ENCODE data around the gene FNBP1.
"Not testable (repeated sequence)": the region's sequence is repeated elsewhere in the genome, so short reads cannot be mapped to it uniquely, and the experiment has no call there.

FNBP1 gene

DNA sequence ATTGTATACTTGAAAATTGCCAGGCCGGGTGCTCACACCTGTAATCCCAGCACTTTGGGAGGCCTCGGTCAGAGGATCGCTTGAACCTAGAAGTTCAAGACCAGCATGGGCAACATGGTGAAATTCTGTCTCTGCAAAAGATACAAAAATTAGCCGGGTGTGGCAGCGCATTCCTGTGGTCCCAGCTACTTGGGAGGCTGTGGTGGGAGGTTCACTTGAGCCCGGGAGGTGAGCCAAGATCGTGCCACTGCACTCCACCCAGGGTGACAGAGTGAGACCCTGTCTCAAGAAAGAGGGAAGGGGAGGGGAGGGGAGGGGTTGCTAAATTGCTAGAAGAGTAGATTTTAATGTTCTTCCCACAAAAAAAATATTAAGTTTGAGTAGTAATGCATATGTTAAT is 53.2 kb downstream of the FNBP1 start:
- no peak for DNase-seq

DNA sequence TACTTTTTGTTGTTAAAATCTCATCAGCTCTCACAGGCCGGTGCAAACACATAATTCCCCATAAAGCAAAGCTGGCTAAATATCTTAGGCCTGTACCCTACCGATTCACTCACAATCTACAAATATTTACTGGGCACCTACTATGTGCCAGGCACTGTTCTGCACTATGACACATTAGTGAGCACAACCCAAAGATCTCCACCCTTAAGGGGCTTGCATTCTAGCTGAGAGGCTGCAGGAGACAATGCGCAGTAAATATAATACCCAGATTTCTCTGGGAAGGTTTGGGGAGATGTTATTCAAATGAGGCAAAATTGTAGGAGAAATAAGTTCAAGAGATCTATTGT is 53.7 kb downstream of the FNBP1 start:
- DNase-seq: no peak

DNA sequence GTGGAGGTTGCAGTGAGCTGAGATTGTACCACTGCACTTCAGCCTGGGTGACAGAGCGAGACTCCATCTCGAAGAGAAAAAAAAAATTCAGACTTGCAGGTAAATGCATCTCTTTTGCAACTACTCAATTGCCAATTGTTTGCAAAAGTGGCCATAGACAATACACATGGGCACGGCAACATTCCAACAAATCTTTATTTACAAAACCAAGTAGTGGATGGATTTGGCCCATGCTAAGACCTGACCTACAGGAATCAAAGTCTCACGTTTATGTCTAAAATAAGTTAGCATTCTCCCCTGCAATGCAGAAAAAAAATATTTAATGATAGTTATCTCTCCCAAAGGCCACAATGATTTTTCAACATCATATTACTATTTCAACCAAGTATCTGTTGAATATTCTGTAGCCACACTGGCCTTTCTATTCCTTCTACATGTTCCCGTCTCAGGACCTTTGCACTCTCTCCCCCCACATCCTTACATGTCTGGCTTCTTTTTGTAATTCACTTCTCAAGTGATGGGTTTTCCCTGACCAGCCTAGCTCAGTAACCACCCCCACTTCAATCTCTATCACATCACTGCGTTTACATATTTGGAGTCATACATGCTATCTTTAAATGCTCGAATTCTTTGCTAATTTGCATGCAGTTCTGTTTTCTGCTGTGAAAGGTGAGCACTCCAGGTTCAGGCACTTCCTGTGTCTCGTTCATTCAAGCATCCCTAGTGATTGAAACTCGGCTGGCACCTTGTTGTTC is 54.2 kb downstream of the FNBP1 start:
- DNase-seq: no peak

DNA sequence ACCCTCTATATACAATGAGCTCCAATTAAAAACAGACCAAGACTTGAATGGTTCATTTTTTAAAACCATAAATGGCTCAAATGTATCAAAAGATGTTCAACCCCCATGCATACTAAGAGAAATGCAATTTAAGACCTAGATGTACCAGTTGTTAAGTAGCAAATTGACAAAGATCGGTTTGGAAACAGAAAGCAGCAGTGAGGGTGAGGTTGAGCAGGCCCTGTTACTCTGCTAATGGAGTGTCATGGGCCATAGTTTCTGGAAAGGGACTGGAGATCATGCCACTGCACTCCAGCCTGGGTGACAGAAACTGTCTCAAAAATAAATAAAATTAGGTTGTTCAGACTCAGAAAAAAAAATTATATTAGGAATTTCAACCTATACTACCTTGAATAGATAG is 55.0 kb downstream of the FNBP1 start:
- no peak for DNase-seq

DNA sequence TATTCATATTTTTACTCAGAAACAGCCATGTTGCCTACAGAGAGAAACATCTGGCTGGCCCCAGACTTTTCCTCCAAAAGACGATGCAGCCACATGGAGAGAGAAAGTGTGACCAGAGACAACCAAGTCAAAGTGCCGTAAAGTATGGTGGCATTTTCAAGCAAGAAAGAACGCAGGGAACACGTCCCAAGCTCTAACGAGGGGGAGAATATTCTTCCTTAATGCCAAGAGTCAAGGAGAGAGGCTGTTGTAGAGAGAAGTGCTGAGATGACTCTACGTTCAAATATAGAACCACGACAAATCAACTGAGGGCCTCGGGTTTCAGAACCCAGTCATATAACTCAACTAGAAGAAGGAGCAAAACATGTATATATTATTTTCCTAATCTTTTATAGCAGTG is 55.9 kb downstream of the FNBP1 start:
- peak; percentile 34 for DNase-seq

DNA sequence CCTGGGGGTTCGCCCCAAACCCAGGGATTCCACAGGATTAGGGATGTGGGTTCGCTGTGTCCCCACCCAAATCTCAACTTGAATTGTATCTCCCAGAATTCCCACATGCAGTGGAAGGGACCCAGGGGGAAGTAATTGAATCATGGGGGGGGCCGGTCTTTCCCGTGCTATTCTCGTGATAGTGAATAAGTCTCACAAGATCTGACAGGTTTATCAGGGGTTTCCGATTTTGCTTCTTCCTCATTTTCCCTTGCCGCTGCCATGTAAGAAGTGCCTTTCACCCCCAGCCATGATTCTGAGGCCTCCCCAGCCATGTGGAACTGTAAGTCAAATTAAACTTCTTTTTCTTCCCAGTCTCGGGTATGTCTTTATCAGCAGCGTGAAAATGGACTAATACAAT is 58.4 kb downstream of the FNBP1 start:
- not testable (repeated sequence) for DNase-seq

DNA sequence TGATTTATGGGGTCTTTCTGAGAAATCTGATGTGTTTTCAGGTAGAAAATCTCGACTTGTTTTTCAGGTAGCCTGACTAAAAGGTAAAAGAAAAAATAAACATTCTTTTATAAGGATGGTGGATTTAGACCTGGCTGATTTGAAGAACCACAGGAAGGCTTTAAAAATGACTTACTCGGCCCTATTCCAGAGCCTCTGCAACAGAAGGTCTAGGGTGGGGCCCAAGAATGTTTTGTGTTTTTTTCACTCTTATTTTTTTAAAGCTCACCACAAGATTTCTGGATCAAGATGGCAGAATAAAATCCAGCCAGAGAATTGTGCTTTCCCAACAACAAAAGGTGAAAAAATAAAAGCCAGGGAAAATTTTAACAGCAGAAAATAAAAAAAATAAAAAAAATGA is 59.1 kb downstream of the FNBP1 start:
- no peak for DNase-seq

DNA sequence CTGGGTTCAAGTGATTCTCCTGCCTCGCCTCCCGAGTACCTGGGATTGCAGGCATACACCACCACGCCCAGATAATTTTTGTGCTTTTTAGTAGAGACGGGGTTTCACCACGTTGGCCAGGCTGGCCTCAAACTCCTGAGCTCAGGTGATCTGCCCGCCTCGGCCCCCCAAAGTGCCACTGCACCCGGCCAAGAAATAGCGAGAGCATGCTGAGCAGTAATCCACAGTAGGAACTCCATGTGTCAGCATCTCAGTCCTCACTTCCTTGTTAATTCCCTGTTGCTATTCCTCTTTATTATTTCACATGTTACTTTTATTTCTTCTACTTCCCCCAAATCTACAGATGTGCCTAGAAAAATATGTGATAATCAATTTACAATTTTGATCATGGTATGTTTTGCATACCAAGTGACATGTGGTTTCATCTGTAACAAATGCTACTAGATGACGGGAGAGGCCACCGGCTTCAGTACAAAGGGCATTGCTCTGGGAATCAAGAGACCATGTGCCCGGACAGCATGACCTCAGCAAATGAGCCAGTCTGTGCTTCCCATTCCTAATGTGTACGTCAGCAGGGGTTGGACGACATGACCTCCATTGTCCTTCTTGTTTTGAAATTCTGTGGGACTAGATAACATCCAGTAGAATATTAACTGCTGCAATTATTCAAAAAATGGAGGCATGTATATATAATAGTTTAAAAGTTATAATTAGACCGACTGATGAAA is 61.6 kb downstream of the FNBP1 start:
- no peak for DNase-seq

DNA sequence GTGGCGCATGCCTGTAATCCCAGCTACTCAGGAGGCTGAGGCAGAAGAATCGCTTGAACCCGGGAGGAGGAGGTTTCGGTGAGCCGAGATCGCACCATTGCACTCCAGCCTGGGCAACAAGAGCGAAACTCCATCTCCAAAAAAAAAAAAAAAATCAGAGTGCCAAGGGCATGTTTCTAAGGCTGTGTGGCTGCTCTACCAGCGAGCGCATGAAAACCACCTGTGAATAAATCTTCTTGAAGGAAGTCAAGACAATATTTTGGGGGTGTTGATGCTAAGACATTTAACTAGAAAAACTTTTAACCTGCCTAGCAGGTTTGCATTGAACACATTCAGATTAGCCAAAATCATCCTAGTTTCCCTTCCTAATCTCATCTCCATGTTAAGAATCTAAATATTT is 62.8 kb downstream of the FNBP1 start:
- not testable (repeated sequence) for DNase-seq

DNA sequence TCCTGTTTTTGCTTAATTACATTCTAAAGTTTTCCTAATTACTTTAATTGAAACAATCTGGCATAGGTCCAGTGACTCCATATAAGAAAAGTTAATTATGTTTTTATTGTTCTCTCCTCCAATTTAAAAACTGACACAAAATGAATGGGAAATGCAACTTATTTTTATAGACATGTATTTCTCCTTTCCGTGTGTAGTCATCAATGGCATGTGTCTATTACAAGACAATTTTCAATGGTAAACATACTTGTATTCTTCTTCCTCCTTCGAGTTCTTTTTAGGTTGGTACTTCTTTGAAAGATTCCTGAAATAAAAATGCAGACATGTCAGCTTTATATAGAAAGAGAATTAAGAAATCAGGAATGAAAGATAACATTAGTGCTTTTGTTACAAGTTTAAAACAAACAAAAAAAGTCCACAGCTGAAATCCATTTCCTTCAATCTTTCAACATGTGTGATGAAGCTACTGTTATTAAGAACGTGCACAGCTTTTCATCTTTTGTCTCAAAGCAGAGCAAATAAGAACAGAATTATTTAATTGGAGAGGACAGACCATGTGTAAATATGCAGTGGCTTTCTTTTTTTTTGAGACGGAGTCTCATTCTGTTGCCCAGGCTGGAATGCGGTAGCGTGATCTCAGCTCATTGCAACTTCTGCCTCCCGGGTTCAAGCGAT is 63.8 kb downstream of the FNBP1 start:
- no peak for DNase-seq

DNA sequence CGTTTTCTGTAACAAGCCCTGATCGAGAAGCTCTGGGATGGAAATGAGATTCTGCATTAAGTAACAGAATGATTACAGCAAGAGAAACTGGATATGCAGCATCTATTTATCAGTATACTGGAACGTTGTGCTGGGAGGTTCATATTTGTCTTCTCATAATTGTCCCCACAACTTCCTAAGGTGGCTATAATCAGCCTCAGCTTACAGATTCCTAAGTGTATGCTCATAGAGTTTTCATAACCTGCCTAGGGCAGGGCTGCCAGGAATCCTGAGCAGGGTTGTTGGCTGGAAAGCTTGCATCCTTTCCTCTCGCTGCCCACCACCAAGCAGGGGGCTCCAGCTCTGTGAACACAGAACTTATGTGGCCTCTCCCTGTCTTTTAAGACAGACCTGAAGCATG is 70.2 kb downstream of the FNBP1 start:
- DNase-seq: no peak

DNA sequence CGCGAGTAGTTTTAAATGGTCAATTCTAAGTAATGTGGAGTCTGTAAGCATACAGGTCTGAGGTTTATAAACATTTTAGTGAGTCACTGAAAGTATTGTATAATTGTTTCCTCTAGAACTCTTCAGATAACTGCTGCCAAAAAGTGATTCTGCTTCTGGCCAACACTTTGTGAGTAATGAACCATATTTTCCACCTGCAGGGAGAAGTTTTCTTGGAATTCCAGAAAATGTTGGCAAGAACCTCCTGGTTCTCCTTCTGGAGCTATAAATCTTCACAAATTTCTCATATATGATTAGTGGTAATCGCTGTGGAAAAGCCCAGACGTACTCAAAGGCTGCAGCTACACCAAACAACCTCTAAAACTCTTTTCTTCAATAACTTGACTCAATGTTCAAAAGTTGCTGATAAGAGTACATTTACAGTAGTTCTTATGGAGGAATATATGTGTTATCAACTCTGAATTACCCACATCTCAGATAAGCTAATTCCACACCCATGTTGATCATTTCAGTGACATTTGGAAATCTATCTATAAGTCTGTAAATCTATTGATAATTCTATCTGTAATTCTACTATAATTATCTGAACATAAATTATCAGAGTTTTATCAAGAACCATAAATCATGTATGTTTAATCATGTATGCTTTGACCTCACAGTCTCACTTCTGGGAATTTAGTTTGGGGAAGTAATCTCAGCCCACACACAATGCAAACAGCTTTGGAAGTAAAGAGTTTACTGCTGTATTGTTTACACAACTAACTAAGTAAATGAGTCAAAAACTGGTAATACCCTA is 74.1 kb downstream of the FNBP1 start:
- no peak for DNase-seq

DNA sequence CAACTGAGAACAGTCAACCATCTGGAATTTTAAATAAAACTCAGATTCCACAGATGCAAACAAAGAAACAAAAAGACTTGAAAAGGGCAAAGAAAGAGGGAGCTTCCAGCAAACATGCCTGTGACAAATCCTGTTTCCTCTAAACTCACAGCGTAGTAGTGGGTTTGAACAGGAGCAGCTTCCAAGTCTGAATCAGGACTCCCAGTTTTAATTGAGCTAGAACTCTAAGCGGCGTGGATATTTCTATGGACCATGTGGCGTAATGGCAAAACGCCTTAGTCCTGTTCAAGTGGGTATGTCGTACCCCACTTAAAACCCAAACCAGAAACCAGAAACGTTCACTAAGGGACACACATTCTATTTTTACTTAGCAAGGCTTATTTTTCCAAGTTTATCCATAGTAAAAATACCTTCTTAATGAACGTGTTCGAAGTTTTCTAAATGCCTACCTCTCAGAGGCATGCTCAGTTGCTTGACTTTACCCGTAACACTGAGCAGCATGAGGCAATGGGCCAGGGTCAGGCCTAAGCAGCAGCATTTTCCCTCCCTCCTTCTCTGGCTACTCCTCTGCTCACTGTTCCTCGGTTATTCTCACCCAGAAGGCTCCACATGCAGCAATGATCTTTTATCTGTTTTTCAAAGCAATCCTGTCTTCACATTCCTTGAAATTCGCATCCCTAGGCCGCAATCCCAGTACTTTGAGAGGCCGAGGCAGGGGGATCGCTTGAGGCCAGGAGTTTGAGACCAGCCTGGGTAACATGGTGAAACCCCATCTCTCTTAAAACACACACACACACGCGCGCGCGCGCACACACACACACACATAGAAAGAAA is 77.9 kb downstream of the FNBP1 start:
- DNase-seq: no peak

DNA sequence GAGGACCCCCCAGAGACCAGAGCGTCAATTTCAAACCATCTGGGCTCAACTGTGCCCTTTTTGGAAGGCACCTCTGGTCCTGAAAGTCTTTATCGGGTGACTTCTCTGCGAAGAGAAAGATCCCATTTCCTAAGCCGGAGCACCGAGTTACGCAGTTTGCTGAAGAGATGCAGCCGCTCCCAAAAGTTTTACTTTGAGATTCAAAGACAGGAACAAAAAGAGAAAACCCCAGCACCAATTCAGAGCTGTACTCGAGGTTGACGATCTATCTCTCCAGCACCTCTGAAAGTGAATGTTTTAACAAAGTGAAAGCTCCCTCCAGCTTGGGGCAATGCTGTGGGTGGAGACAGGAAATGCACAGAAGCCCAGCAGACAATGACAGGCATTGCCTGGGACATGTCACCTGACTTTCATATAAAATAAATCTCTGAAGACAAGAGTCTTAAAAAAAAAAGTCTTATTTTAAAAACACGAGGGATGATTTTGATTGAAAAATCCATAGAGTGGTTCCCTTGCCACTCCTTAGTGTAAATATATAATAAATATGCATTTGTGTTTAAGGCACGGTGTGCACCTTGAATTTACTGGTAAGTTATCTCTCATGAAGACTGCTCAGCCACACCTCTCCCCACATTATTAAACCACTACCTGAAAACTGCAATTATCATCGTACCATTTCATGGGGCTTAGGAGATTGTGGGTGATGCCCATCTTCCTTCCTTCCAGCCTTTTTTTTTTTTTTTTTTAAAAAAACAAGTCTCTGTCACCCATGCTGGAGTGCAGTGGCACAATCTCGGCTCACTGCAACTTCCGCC is 79.9 kb downstream of the FNBP1 start:
- peak; percentile 75 for DNase-seq

DNA sequence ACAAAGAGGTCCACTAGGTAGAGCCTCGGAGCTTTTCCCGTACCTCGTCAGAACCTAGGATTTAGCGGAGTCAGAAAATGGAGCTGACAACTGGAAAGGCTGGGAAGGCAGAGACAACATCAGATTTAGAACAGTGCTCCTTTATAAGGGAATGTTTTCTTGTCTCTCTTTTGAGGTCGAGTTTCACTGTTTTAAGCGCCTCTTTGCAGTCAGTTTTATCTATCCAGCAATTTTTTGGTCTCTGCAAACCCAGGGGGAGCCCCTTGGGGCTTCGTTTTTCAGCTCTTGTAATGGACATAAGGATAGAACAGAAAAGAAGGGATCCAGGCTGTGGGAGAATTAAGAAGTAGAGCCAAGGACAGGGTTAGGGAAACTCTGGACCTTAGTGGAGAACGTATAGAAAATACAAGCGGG is 80.5 kb downstream of the FNBP1 start:
- DNase-seq: no peak

DNA sequence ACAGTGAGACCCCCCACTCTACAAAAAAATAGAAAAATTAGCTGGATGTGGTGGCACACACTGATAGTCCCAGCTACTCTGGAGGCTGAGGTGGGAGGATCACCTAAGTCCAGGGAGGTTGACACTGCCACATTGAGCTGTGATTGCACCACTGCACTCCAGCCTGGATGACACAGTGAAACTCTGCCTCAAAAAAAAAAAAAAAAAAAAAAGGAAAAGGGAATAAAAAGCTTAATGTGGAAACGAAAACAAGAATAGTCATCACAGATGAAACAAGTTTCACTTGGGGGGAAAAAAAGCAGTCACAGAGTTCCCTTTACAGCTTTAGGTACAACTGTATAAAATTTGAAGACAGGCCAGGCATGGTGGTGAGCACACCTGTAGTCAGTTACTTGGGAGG is 84.2 kb downstream of the FNBP1 start:
- no peak for DNase-seq

DNA sequence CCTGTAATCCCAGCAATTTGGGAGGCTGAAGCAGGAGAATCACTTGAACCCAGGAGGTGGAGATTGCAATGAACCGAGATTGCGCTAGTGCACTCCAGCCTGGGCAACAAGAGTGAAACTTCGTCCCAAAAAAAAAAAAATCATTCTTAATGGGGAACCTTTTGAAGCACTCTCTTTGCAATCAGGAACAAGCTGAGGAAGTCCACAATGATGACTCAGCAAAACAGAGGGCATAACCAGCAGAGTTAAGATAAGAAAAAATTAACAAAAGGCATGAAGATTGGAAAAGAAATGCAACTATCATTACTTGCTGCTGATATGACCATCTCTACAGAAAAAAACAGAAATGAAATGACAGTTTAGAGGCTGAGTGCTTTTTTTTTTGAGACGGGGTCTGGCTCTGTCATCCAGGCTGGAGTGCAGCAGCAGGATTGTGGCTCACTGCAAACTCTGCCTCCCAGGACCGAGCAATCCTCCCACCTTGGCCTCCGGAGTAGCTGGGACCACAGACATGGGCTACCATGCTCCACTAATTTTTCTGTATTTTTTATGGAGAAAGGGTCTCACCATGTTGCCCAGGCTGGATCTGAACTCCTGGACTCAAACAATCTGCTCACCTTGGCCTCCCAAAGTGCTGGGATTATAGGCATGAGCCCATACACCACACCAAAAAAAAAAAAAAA is 88.0 kb downstream of the FNBP1 start:
- DNase-seq: no peak

DNA sequence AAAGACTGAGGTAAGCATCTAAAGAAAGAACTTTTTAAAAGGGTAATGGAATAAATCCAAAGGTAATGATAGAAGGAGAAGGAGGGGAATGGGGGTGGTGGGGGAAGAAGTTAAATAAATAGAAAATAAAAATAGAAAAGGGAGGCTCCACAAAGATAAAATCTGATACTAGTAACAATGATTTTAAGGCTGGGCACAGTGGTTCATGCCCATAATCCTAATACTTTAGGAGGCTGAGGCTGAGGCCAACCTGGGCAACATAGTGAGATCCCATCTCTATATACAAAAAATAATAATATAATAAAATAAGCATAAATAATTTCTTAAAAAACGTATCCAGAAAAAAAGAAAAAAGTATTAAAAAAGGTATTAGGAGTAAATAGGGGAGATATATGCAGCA is 89.3 kb downstream of the FNBP1 start:
- no peak for DNase-seq

DNA sequence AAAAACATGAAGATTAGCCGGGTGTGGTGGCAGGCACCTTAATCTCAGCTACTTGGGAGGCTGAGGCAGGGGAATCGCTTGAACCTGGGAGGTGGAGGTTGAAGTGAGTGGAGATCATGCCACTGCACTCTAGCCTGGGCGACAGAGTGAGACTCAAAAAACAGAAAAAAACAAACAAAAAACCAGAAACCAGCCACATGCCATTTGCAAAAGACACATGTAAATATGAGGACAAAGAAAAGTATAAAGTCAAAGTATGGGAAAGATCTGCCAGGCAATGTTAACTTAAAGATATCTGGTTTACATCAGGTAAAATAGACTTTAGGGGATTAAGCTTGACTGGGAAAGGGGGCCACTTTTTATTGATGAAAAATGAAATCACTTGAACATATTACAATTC is 90.7 kb downstream of the FNBP1 start:
- DNase-seq: no peak

DNA sequence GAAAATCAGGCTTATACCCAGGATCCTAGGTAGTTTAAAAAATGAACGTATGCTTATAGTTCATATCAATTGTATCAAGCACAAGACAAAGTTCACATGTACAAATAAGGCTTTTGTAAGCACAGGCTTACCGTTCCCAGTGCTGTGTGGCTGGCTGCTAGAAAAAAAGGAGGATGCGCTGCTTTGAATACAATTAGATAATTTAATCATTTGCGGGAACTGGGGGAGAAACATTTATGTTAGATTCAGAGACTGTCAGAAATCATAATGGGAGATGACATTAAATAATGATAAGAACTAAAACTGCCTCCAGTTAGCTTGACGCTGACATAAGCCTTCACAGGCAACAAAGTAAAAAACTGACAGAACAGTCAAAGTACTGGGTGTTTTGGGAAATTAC is 93.2 kb downstream of the FNBP1 start:
- DNase-seq: no peak

DNA sequence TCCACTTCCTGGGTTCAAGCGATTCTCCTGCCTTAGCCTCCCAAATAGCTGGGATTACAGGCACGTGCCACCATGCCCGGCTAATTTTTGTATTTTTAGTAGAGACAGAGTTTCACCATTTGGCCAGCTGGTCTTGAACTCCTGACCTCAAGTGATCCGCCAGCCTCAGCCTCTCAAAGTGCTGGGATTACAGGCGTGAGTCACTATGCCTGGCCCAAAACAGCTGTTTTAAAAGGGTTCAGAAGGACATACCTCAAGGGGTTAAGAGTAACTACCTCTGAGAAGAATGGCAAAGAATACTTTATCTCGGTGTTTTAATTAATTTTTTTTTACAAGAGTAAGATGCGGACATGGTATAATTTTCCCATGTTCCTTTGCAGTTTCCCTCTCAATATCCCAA is 94.4 kb downstream of the FNBP1 start:
- not testable (repeated sequence) for DNase-seq

Measured in activated naive CD4-positive, alpha-beta T cell treated with Interleukin-2 at 50 U/mL for 16 hours (primary cell).